ENCODE results near the gene MXD4.

- TF ChIP-seq EZH2 (IDR thresholded peaks at IDR 0.05; ENCODE audit: insufficient read depth, poor library complexity, severe bottlenecking) (no peak), EZH2phosphoT487 (IDR thresholded peaks at IDR 0.05; ENCODE audit: insufficient read depth, low read depth) (no peak)
These were observed 3.5 kb upstream of the MXD4 start for GRCh38 chr4:2265113-2266110.
